H1 (cell line): ENCODE measurements around the gene DSG4. TPM values are rescaled to one million over a fixed set of nuclear protein-coding genes. Genes with fewer than 3 reads are reported as not detected.

Experiments used
- CTCF ChIA-PET: fragments of 300-600 bp; sonication (Branson Sonifier 250); formaldehyde crosslinking; loops from one replicate; lab custom pipeline; 2021; ENCODE audit not compliant: partially characterized antibody; lab: Charles Lee
- POLR2A ChIA-PET: fragments of 300-600 bp; sonication (Branson Sonifier 250); formaldehyde crosslinking; loops from one replicate; lab custom pipeline; 2021; ENCODE audit warnings: inconsistent platforms; ENCODE audit not compliant: partially characterized antibody; lab: Charles Lee
- DNase-seq, 2 experiments: peaks; one replicate each; pipeline versions ENCODE4 v3.0.0 to v3.0.0-alpha.2; 2010 to 2022; ENCODE audit warnings: low spot score in 2 of 2, low read depth in 1 of 2, mixed read lengths in 1 of 2
- FAIRE-seq: peaks from 2 replicates; lab custom pipeline; 2011; peaks lifted over from hg19 to GRCh38; lab: Jason Lieb, UNC
- H2AFZ ChIP-seq: 2 replicates; pipeline ENCODE4 v1.8.1; 2012; ENCODE audit warnings: low read length, inconsistent platforms
- H2AK5ac ChIP-seq: 2 replicates; pipeline ENCODE4 v1.6.1; 2013; ENCODE audit warnings: low read depth, low read length
- H2BK120ac ChIP-seq: replicated peaks from 2 replicates; pipeline ENCODE3; 2013; ENCODE audit warnings: low read depth, low read length, inconsistent platforms
- H2BK12ac ChIP-seq: 2 replicates; pipeline ENCODE4 v1.6.1; 2013; ENCODE audit warnings: low read depth, low read length
- H2BK15ac ChIP-seq: 2 replicates; pipeline ENCODE4 v1.6.1; 2013; ENCODE audit warnings: low read length
- H2BK20ac ChIP-seq: 2 replicates; pipeline ENCODE4 v1.6.1; 2013; ENCODE audit warnings: low read length
- H2BK5ac ChIP-seq: 2 replicates; pipeline ENCODE4 v1.6.1; 2013; ENCODE audit warnings: low read depth, low read length
- H3K14ac ChIP-seq: 2 replicates; pipeline ENCODE4 v1.6.1; 2013; ENCODE audit warnings: inconsistent platforms; ENCODE audit not compliant: insufficient read length
- H3K18ac ChIP-seq: 2 replicates; pipeline ENCODE4 v1.6.1; 2013; ENCODE audit warnings: low read length; ENCODE audit errors: extremely low read depth
- H3K23ac ChIP-seq: 2 replicates; pipeline ENCODE4 v1.6.1; 2013; ENCODE audit warnings: inconsistent platforms; ENCODE audit not compliant: insufficient read length
- H3K23me2 ChIP-seq: 2 replicates; pipeline ENCODE4 v1.6.1; 2013; ENCODE audit warnings: low read depth, low read length
- H3K27ac ChIP-seq: 2 replicates; pipeline ENCODE4 v1.6.1; 2011; ENCODE audit warnings: low read depth, low read length, inconsistent platforms
- H3K27me3 ChIP-seq, 4 experiments: replicated peaks in 1 of 4; 1 replicate in 1 of 4; 2 replicates in 3 of 4; pipeline versions ENCODE4 v1.6.1 to v1.8.1; 2011 to 2013; ENCODE audit warnings: low read length in 3 of 4, mild to moderate bottlenecking in 3 of 4, inconsistent platforms in 2 of 4, mixed read lengths in 2 of 4, moderate library complexity in 1 of 4; ENCODE audit not compliant: control insufficient read depth in 3 of 4, insufficient read depth in 3 of 4; ENCODE audit errors: extremely low read depth in 1 of 4
- H3K36me3 ChIP-seq, 4 experiments: 2 replicates each; pipeline versions ENCODE4 v1.6.1 to v1.8.1; 2011 to 2013; ENCODE audit warnings: mild to moderate bottlenecking in 4 of 4, low read length in 3 of 4, moderate library complexity in 2 of 4, control low read depth in 1 of 4, inconsistent platforms in 1 of 4; ENCODE audit not compliant: insufficient read depth in 4 of 4, control insufficient read depth in 2 of 4
- H3K4ac ChIP-seq: replicated peaks from 2 replicates; pipeline ENCODE3; 2013; ENCODE audit warnings: low read length, low read depth, mixed read lengths, inconsistent platforms; ENCODE audit not compliant: insufficient read length
- H3K4me1 ChIP-seq, 4 experiments: replicated peaks in 1 of 4; 1 replicate in 1 of 4; 2 replicates in 3 of 4; pipeline versions ENCODE4 v1.6.1 to v1.8.1; 2011 to 2013; ENCODE audit warnings: low read length in 3 of 4, inconsistent platforms in 2 of 4, mixed read lengths in 1 of 4; ENCODE audit not compliant: insufficient read depth in 4 of 4, control insufficient read depth in 3 of 4
- H3K4me2 ChIP-seq, 2 experiments: 2 replicates each; pipeline versions ENCODE4 v1.6.1 to v1.8.1; 2011 to 2013; ENCODE audit warnings: low read depth in 2 of 2, low read length in 2 of 2, control low read depth in 1 of 2, inconsistent platforms in 1 of 2, mild to moderate bottlenecking in 1 of 2; ENCODE audit not compliant: insufficient read depth in 1 of 2
- H3K4me3 ChIP-seq, 4 experiments: fragments of 200-600, 300-600 bp in 1 of 4; sonication (generic), shearing (Covaris generic), sonication (Bioruptor Twin) in 1 of 4; 2 replicates each; pipeline versions ENCODE4 v1.5.1 to v1.8.1; 2011 to 2016; ENCODE audit warnings: low read length in 4 of 4, low read depth in 3 of 4, control low read depth in 2 of 4, inconsistent platforms in 2 of 4, mild to moderate bottlenecking in 2 of 4, mixed read lengths in 1 of 4, moderate library complexity in 1 of 4; ENCODE audit not compliant: insufficient read depth in 2 of 4; ENCODE audit errors: extremely low read depth in 1 of 4
- H3K56ac ChIP-seq: replicated peaks from 2 replicates; pipeline ENCODE3; 2013; ENCODE audit warnings: low read depth, mild to moderate bottlenecking, mixed read lengths, low read length, inconsistent platforms; ENCODE audit not compliant: insufficient read length
- H3K79me1 ChIP-seq: 2 replicates; pipeline ENCODE4 v1.6.1; 2013; ENCODE audit warnings: low read depth, low read length, control low read depth
- H3K79me2 ChIP-seq, 2 experiments: 2 replicates each; pipeline versions ENCODE4 v1.6.1 to v1.8.1; 2012 to 2013; ENCODE audit warnings: low read length in 2 of 2, mild to moderate bottlenecking in 2 of 2, inconsistent platforms in 1 of 2; ENCODE audit not compliant: insufficient read depth in 2 of 2, control insufficient read depth in 1 of 2
- H3K9ac ChIP-seq, 4 experiments: replicated peaks in 1 of 4; 1 replicate in 1 of 4; 2 replicates in 3 of 4; pipeline versions ENCODE4 v1.6.1 to v1.8.1; 2011 to 2013; ENCODE audit warnings: low read depth in 3 of 4, low read length in 3 of 4, control low read depth in 2 of 4, mild to moderate bottlenecking in 2 of 4, moderate library complexity in 2 of 4, inconsistent platforms in 1 of 4; ENCODE audit errors: extremely low read depth in 1 of 4
- H3K9me3 ChIP-seq, 2 experiments: 2 replicates each; pipeline versions ENCODE4 v1.6.1 to v1.8.1; 2012 to 2013; ENCODE audit warnings: mild to moderate bottlenecking in 2 of 2, moderate library complexity in 2 of 2, control low read depth in 1 of 2, inconsistent platforms in 1 of 2, low read depth in 1 of 2, low read length in 1 of 2, mixed read lengths in 1 of 2; ENCODE audit not compliant: insufficient read depth in 2 of 2
- H4K20me1 ChIP-seq, 2 experiments: replicated peaks in 1 of 2; 2 replicates each; pipeline versions ENCODE3 to v1.8.1; 2011 to 2013; ENCODE audit warnings: inconsistent platforms in 2 of 2, low read length in 2 of 2, mild to moderate bottlenecking in 1 of 2; ENCODE audit not compliant: insufficient read depth in 2 of 2, control insufficient read depth in 1 of 2
- H4K5ac ChIP-seq: 2 replicates; pipeline ENCODE4 v1.6.1; 2013; ENCODE audit warnings: low read length, low read depth, mixed read lengths, inconsistent platforms; ENCODE audit not compliant: insufficient read length
- H4K8ac ChIP-seq: 2 replicates; pipeline ENCODE4 v1.8.0; 2013; ENCODE audit warnings: mild to moderate bottlenecking, moderate library complexity, low read length, inconsistent platforms; ENCODE audit not compliant: insufficient read depth; ENCODE audit errors: extremely low read depth
- H4K91ac ChIP-seq: replicated peaks from 2 replicates; pipeline ENCODE3; 2013; ENCODE audit warnings: low read length, mixed read lengths, inconsistent platforms; ENCODE audit not compliant: insufficient read length
- CEBPB ChIP-seq: IDR thresholded peaks from 2 replicates; pipeline ENCODE4 v1.6.1; 2012; ENCODE audit warnings: low read depth, low read length
- GTF2F1 ChIP-seq: IDR thresholded peaks from 2 replicates; pipeline ENCODE4 v1.6.1; 2012; ENCODE audit warnings: low read depth, low read length, improper control_type of control experiment, borderline replicate concordance
- POLR2AphosphoS5 ChIP-seq: IDR thresholded peaks from 2 replicates; pipeline ENCODE4 v1.6.1; 2011; ENCODE audit warnings: low read depth, low read length
- RAD21 ChIP-seq, 2 experiments: IDR thresholded peaks in 1 of 2; conservative IDR thresholded peaks in 1 of 2; 2 replicates each; pipeline ENCODE4 v1.6.1; 2011; ENCODE audit warnings: low read depth in 2 of 2, low read length in 2 of 2, improper control_type of control experiment in 1 of 2, inconsistent platforms in 1 of 2, mild to moderate bottlenecking in 1 of 2, moderate library complexity in 1 of 2
- SAP30 ChIP-seq: fragments of 300-600 bp; sonication (generic); IDR thresholded peaks from 2 replicates; pipeline ENCODE4 v1.7.1; 2012; ENCODE audit warnings: low read length, moderate library complexity, mild to moderate bottlenecking, inconsistent platforms; ENCODE audit not compliant: insufficient read depth, insufficient replicate concordance
- SP1 ChIP-seq: IDR thresholded peaks from 2 replicates; pipeline ENCODE4 v1.6.1; 2011; ENCODE audit warnings: low read depth, low read length
- WGBS, 2 experiments: shearing (Covaris generic) in 1 of 2; methylation state at CpG; one replicate each; pipeline versions ENCODE4 v1.1.6 to v1.1.7; 2013 to 2015; ENCODE audit warnings: low lambda C conversion rate in 2 of 2, mixed read lengths in 2 of 2, inconsistent platforms in 1 of 2, low coverage in 1 of 2, missing lambda C conversion rate in 1 of 2; ENCODE audit not compliant: insufficient replicate concordance in 2 of 2, insufficient coverage in 1 of 2, insufficient read length in 1 of 2; ENCODE audit errors: extremely low coverage in 1 of 2, missing lambda C conversion rate in 1 of 2; 5-methylcytosine and 5-hydroxymethylcytosine counted together
- polyA plus RNA-seq, 7 experiments: library from polyadenylated mRNA; depleted of rRNA in 3 of 7; stranded (reverse) in 5 of 7; unstranded in 2 of 7; fragments of >200 nt in 5 of 7; fragments of 200-250 nt in 2 of 7; gene quantifications; 1 replicate in 5 of 7; 2 replicates in 1 of 7; 4 replicates in 1 of 7; pipeline versions ENCODE4 v1.2.1 to v1.2.3, GENCODE V29; 2011 to 2013; ENCODE audit warnings: missing spikeins in 2 of 7, mixed read lengths in 2 of 7
- total RNA-seq: library from RNA; stranded (reverse); fragmentation: NEBNext Ultra II Directional; extraction: Animal tissue kit (Norgen Biotek cat#: 25700); gene quantifications from 2 replicates; pipeline ENCODE4 v1.2.1, GENCODE V29; 2021

The DSG4 gene
- total and polyA plus RNA-seq, 2 of the 8 experiments (the other 6 are each of a cell fraction or from before 2014, with no cell fraction given), result not detected

- Histone ChIP-seq H2AK5ac (no peak overlapping the region), H3K27ac (no peak overlapping the region), H3K4me2 (no peak overlapping the region), H4K5ac (no peak overlapping the region), H4K91ac (no peak overlapping the region), H2AFZ (no peak overlapping the region), H3K4me1 (no peaks in the 10 kb centered on the region), H4K8ac (no peak overlapping the region), H3K23me2 (no peaks in the 10 kb centered on the region), H2BK5ac (no peak overlapping the region), H3K9ac (no peak overlapping the region), H3K23ac (no peak overlapping the region), H3K56ac (no peak overlapping the region), H2BK120ac (no peak overlapping the region), H3K4ac (no peak overlapping the region), H3K27me3 (no peaks in the 10 kb centered on the region), H3K79me2 (no peaks in the 10 kb centered on the region), H3K18ac (no peak overlapping the region), H4K20me1 (no peaks in the 10 kb centered on the region), H2BK12ac (no peak overlapping the region), H3K9me3 (no peaks in the 10 kb centered on the region), H3K14ac (no peak overlapping the region), H3K36me3 (no peaks in the 10 kb centered on the region), H3K79me1 (no peaks in the 10 kb centered on the region), H2BK15ac (no peak overlapping the region), H2BK20ac (no peak overlapping the region), H3K4me3 (no peak overlapping the region)
- 94% methylated on average over 3 of the region's 3 CpGs; no CpG with 5 or more reads in 1 of the 2 experiments for WGBS, 2 experiments
- POLR2A ChIA-PET, result interaction anchor here (0.5 kb wide), 1 partner anchor 9 kb away, joined by 3 read pairs; no protein-coding TSS in a partner anchor
- DNase-seq (no peak), FAIRE-seq (no peak)
- CTCF ChIA-PET, result interaction anchor here (0.6 to 2.4 kb wide), 5 partner anchors 11 to 167 kb away, joined by 3 to 12 read pairs (median 3); no protein-coding TSS in a partner anchor
- TF ChIP-seq CEBPB, result no peak
- no peak for TF ChIP-seq GTF2F1
- no peak for TF ChIP-seq RAD21 (IDR thresholded peaks at IDR 0.05 in 1 of 2, conservative IDR thresholded peaks at IDR 0.05 in 1 of 2; ENCODE audit: low read depth in 2 of 2, low read length in 2 of 2)
- no peak for TF ChIP-seq SAP30
- TF ChIP-seq SP1, result no peak
- no peak for TF ChIP-seq POLR2AphosphoS5
Observed at GRCh38 chr18:31407649-31408048, 31.1 kb downstream of the DSG4 start.
